GM19043 (cell line): ENCODE data around the gene ERC2.

Source experiments
- ATAC-seq: cut with Tn5 transposase; IDR thresholded peaks from one replicate; pipeline ENCODE4 v1.9.1; 2021; ENCODE audit warnings: low read depth; ENCODE audit not compliant: unreplicated experiment

Gene ERC2

DNA sequence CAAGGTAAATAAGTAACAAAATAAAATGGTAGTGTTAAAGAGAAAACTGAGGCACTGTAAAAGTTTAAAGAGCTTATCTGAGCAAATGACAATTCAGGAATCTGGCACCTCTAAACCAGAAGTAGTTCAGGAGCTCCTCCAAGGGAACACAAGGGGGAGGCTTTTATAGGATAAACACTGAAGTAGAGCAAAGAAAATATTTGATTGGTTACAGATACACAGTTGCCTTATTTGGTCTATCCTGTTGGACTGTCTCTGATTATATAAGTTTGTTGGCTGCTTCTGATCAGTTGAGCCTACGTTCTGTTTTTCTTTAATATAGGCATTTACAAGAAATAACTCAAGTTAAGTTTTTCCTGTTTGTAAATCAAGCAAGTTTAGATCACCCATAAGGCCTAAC lies 146.9 kb downstream of the ERC2 start:
- ATAC-seq: no peak

DNA sequence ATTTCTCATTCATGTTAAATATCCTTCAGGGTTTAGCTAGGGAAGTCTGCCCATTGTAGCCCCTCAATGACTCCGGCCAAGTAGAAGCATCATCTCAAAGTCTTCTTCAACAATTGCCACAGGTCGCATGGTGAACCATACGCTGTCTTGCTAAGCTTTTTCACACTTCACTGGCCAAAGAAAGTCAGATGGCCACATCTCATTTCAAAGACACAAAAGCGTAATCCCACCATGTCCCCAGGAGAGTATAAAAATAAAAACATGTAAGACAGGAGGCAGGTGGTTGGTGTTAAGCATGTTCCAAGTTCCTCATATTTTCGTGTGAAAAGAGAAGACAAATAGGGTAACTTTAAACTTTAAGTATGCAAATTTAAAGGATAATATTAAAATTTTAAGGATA lies 147.4 kb downstream of the ERC2 start:
- no peak for ATAC-seq

DNA sequence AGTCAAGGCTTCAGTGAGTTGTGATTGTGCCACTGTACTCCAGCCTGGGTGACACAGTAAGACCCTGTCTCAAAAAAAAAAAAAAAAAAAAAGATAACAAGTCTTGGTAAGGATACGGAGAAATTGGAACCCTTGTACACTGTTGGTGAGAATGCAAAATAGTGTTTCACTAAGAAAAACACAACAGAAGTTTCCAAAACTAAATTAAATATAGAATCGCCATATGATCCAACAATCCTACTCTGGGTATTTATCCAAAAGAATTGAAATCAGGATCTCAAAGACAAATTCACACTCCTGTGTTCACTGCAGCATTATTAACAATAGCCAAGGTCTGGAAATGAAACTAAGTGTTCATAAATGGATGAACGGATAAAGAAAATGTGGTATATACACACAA lies 149.4 kb downstream of the ERC2 start:
- ATAC-seq: no peak

DNA sequence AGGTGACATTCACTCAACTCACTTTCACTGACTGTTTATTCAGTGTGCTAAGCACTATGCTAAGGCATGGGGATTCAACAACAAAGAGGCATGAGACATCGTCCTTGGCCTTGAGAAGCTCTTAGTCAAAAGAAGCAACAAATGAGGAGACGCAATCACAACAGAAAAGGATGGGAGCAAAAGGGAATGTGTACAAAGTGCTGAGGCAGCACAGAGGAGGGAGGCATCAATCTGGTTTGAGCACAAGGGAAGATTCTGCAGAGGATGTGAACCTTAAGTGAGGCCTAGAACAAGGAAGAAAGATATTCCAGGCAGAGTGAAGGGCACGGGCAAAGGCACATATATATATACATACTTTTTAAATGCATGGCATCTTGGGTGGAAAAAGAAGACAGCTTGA lies 151.3 kb downstream of the ERC2 start:
- no peak for ATAC-seq

DNA sequence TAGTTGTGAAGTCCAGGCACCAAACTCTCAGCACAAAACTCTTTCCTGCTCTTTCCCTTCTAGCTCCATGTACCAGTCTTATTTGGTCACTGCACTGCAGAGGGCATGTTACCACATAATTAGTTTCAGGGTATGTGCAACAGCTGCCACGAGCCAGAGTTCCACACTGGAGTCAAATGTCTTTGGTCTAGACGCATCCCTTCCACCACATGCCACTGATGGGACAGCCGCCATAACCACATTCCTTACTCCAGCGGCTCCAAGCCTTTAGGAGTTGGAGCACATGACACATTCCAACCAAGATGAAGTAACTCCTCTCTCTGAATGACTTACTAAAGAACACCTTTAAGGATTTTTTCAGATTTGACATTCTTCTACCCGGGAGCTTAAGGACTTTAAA lies 153.4 kb downstream of the ERC2 start:
- ATAC-seq: no peak

DNA sequence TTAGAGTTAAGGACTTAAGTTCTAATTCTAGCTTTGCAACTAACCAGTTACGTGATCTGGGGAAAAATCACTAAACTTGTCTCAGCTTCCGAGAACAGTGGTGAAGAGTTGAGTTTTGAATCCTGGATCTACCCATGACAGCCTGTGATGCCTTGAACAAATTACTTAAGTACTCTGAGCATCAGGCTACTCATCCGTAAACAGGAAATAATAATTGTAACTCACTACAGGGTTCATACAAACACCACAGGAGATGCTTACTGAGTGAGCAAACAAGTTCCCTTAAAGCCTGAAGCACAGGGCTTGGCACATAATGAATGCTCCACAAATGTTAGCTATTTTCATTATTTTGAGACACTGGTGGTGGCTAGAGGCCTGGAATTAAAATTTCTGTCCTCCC lies 158.8 kb downstream of the ERC2 start:
- no peak for ATAC-seq

DNA sequence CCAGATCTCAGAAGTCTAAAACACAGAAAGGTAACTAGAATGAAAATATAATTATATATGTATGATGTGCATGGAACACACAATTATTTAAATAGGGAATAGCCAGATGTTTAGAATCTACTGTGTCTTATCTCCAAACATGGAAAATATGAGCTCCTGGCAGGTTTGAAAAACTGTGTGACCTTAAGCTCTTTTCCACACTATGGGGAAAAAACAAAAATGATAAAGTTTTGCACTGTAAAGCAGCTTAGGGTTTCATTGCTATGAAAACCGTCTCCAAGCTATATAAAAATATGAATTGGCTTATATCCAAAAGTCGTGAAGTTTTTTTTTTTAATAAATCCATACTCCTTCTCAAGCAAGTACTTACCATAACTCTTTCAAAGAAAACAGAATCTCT lies 159.8 kb downstream of the ERC2 start:
- no peak for ATAC-seq

DNA sequence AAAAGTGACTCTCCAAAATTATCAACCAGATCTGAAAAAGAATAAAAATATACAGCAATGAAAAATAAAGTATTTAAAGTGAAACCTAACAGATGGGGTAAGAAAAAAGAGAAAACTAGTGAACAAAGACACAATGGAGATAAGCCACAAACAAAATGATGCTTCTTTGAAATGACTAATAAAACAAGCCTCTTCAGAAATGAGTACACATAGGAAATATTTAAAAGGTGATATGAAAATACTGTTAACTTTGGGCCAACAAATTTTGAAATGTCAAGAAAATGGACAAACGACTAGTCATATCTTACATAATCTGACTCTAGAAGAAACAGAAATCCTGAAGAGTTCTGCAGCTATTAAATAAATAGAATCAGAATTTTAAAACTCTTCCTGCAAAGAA lies 164.2 kb downstream of the ERC2 start:
- no peak for ATAC-seq

DNA sequence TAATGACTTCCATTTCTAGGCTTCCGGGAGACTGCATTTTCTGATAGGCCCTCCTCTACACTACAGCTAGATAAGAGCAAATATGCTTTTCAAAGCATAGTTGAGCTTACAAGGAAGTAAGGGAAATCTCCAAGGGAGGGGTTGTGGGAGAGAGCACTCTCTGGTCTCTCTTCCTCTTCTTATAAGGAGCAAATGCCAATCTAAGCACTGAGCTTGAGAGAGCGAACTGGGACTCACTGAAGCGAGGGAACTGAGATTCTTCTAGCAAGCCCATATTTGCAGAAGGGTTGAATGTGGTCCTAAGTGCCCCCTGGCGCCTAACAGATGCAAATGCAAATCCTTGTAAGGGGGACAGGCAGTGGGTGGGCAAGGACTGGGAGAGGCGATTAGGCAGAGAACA lies 164.8 kb downstream of the ERC2 start:
- ATAC-seq: peak; percentile 89

DNA sequence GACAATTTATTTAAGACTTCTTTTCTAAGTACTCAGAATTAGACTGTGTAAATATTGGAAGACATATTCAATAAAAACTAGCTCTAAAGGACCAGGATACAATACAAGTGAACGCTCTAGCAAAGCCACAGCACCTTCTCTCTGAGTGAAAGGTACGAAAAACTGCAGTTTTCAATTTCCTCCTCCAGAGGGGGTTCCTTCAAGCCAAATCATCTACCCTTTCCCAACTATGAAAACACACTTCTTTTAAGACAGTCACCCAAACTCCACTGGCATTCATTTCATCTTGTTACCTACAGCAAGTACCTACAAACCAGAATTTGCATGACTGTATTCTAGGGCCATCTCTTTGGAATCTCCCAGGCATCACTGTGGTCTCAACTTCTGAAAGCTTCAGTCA lies 165.8 kb downstream of the ERC2 start:
- no peak for ATAC-seq

DNA sequence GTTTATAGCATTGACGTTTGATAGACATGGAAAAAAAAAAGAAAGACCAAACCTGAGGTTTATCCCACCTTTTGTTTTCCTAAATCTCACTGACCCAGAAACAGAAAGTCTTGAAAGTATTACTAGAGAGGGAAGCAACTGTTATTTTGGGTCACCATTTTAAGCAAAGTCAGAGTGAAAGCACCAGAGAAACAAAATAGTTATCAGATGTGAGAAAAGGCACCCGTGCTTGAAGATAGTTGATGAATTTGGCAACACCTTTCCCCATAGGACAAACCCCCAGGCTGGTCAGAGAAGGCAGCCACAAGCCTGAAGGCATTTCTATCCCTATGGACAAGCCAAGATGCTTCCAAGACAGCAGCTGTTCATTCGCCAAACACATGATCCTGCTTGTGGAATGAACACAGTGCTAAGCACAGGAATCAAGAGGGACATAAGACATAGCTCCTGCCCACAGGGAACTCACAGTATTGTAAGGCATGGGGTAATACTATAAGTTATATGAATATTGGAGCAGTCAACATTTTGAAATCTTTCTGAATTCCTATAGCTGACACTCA lies 170.9 kb downstream of the ERC2 start:
- no peak for ATAC-seq

DNA sequence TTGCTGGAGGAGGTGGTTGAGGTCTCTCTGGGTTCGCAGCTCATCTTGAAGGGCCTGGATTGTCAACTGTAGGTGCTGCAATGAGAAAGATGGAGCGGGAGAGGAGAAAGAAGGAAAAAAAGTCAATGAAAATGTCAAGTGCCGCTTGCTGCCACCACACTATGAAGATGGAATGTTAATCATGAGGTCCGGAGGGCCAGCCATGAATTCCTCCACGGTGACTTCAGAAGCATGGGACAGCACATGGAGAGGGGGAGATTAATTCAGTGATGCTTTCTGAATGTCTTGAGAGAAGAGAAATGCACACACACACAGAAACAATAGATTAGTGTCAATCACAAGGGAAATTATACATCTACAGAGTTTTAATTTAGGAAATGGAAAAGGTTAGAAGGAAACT lies 171.9 kb downstream of the ERC2 start:
- no peak for ATAC-seq

DNA sequence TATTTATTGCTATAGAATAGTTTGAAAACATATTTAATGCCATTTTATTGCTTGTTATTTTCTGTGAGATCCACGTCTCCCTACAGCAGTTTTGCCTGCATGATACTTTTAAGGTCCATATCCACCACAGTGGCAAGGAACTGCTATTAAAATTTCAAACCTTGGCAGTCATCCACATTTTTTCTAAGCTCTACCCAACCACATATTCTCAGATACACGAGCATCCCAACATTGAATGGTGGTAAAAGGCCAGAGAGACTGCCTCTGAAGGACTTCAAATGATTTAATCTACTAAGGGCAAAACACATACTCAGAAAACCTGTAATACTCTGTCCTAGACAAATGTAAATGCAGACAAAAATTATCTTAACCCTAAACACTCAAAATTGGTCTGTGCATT lies 173.1 kb downstream of the ERC2 start:
- ATAC-seq: no peak

DNA sequence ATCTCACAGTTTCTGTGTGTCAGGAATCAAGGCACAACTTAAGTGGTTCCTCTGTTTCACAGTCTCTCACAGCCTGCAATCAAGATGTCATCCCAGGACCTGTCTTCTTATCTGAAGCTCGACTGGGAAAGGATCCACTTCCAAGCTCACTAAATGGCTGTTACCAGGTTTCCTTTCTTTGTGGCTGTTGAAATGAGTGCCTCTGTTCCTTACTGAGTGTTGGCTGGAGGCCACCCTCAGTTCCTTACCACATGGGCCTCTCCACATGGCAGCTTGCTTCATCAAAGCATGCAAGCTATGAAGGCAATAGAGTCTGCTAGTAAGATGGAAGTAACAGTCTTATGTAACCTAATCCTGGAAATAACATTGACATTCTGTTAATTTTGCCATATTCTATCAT lies 174.0 kb downstream of the ERC2 start:
- no peak for ATAC-seq

DNA sequence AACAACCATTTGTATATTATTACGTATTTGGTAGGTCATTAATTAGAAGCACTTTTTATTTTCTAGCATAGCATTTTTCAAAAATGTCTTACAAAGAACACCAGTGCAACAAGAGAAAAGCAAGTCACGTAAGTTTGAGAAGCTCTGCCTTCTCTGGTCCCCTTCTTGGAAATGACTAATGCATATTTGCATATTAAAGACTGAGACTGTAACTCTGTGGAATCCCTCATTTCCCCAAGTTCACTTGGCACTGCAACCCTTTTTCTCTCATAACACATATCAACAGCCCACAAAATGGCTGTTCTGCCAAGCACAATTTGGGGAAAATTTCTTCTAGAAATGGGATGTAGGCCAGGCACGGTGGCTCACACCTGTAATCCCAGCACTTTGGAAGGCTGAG lies 176.3 kb downstream of the ERC2 start:
- ATAC-seq: no peak

DNA sequence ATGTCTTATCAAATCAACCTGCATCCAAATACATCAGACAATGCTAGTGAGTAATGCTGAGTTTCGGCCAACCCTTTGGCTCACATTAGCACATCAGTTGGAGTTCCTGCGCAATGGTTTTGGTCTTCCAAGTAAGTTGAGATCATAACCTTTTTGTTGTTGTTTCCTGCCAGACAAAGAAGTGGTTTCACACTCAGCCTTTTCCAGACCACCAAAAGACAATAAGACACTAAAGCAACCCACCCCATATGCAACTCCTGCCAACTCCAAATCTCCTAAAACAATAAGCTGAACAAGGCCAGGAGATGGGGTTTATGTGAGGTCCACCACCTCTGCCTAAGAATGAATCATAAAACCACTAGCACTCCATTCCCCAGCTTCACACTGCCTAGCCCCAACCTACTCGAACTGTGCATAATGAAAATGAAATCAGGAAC lies 177.0 kb downstream of the ERC2 start:
- ATAC-seq: no peak

DNA sequence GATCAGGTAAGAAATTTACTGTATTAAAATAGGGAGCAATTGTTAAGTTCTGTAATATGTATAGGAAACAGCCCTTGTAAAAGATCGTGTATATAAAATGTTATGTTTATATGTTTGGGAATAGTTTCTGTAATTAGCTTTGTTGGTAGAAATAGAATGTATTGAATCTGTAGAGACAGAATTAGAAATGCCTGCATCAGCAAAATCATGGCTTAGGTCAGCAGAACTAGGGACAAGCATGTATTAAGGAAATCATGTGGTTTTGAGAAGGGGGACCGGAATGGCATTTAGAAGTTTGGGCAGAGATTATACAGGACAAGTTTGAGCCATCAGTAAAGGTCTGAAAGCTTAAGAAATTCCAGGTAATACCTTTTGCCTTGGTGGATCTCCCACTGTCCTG lies 177.9 kb downstream of the ERC2 start:
- no peak for ATAC-seq

DNA sequence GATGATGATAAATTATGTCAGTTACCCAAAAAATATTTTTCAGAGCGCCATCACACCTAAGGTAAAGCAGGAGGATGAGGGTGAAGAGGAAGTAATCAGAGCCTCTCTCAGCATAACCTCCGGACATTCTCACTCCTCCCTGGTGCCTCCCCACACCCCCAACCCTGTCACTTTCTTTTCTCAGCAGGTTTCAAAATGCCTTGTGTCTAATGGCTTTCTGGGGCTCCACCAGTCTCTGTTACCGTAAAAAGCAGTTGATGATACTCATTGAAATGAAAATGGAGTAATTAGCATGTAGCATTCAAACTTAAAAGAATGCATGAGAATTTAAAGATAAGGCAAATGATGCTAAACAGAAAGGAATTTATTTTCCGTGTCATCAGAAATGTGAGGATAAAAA lies 180.0 kb downstream of the ERC2 start:
- ATAC-seq: no peak

DNA sequence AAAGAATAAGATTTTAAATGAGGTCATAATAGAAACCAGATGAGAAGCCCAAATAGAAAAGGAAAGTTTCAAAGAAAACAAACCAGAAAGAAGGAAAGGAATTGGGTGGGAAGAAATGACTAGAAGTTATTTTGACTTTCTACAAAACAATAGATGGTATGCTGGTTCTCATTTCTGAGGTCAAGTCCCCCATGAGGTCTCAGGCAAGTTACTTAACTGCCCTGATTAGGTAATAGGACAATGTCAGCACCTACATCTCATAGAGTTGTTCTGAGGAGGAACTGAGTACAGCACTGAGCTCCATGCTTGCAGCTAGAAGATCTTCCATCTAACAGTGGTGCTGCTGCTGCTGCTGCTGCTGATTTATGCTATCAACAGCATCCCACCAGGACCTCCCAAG lies 185.9 kb downstream of the ERC2 start:
- no peak for ATAC-seq

DNA sequence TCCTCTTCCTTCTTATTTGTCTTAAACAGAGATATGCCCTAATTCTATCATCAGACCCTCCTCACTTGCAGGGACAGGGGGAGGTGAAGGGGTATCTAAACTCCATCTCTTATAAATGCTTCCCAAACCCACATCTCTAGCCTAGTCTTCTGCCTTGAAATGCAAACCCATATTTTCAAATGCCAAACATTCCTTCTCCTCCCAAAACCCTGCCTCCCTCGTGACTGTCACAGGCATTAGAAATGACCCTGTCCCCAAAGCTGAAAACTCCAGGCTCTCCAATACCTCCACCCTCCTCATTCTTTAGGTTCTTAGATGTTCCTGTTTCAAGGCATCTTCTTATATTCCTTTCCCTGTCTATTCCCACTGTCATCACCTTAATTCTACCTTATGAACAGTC lies 191.0 kb downstream of the ERC2 start:
- no peak for ATAC-seq

DNA sequence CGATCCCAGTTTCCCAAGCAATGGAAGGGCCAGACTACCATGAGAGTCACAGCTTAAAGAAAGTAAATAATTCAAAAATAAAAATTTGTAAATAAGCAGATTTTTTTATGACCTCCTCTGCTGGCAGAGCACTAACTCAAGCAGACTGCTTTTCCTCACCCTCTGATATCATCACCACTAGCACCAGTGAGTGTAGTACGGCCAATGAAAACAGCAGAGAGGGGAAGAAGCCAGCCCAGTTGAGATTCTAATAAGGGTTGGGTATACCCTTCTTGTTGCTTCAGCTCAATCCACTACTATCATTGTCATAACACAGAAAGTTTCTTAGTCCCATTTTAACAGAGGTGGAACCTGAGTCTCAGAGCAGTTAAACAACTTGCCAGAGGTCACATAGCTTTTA lies 193.1 kb downstream of the ERC2 start:
- no peak for ATAC-seq

DNA sequence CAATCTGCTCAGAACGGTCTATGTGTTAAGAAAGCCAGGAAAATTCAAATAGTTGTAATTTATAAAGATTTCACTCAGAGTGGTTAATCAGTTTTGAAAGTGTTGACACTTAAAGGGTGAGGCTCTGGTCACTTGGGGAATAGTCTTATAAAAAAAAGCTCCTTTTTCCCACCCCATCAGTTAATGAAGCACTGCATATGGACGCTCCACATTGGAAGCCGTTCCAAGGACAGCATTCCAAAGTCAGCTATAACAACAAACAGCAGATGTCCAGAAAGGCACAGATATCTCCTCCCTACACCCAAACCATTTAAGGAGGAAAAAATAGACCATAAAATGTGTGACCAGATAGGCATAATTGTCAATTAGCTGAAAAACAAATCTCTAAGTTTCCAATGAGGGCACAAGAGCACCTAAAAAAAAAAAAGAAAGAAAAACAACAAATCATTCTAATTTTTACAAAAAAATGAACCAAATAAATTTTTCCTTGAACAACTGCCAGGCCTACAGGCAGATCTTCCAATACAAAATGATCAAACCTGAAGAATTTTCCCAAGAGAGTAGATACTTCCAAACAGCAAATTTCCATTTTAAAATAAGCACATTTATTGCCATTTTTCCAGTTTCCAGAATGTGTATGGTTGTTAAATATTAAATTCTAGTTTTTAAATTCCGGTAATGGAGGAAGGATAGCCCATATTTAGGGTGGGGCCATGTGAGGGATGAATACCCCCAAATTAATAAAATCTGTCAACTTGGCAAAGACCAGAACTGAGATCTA lies 198.3 kb downstream of the ERC2 start:
- no peak for ATAC-seq
